NCI-H2196 (cell line): ENCODE data around the gene NLGN2.
A peak's percentile ranks its signal among the peaks of the same experiment; 100 is the strongest.
"Not testable (repeated sequence)": the region's sequence is repeated elsewhere in the genome, so short reads cannot be mapped to it uniquely, and the experiment has no call there.

Experiments used
- DNase-seq: peaks from one replicate; lab custom pipeline; 2025; ENCODE audit not compliant: unreplicated experiment; lab: John Stamatoyannopoulos, UW

NLGN2 gene

DNA sequence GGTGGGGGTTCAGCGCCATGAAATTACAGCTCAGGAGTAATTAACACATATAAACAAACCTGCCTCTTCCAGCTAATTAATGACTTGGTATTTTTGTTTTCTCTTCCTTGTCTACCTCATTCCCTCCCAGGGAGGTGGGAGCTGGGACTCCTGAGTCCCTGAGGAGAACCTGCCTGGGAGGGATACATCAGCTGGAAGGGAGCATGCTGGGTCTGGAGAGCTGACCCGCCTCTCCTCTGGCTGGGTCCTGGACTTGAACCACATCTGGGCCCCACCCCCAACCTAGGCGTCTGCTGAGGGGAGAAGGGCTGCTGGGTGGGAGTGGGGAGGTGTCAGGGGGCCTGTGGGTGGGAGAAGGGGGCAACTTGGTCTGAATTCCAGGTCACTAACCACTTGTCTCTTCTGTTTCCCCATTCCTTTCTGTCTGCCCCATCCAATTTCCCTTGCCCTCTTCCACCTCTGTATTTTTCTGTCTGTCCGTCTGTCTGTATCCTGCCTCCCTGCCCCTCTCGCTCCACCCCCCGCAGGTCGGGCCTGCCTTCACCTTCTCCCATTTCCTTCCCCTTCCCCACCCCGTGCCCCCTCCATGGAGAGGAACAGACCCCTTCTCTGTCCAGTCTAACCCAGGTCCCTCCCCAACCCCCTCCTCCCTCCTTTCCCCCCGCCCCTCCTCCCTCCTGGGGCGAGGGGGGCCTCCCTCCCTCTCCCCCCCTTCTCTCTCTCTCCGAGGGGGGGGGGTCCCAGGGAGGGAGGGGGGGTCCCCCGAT is at the start of gene NLGN2:
NLGN2 (plus strand) TSS at position 361 of the 767 bp plus-strand sequence. CDS start 411 bp downstream, outside the sequence.
- no peak for DNase-seq

DNA sequence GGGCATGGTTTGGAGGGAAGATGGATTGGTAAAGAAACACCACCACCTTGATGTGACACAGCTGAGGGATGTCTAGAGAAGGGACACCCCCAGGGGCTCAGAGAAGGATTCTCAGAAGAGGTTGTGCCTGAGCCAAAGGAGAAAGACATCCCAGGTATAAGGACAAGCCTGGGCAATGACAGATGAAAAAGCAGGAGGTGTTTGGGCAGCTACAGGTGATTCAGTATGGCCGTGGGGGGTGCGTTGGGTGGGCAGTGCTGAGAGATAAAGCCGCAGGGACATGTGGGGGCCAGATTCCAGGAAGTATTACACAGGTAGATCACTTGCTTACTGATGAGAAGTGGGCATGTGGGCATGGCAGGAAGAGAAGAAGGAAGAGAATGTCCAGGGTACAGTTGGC is 45.7 kb upstream of the NLGN2 start:
- no peak for DNase-seq

DNA sequence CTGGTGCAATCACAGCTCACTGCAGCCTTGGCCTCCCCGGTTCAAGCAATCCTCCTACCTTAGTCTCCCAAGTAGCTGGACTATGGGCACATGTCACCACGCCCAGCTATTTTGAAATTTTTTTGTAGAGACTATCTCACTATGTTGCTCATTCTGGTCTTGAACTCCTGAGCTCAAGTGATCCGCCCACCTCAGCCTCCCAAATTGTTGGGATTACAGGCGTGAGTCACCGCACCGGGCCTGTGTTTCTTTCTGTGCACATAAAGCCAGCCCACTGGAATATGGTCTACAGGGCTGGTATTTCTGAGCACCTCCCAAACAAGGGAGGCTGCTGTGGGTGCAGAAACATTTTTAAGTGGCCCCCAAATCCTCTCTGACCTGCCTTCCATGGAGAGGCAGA is 44.3 kb upstream of the NLGN2 start:
- no peak for DNase-seq

DNA sequence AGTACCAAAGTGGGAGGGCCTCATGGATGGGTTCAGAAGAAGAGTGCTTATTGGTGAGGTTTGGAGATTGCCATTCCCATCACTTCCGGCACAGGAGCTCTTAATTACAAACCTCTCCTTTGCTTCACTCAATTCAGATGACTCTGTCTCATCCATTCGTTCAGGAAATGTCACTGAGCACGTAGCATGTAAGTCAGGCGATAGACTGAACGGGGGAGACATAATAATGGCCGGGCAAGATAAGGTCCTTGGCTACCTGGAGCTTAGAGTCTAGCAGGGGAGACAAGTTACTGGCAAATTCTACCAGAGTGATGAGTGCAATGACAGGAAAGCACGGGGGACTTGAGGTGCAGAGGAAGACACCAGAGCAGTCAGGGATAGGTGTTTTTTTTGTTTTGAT is 41.7 kb upstream of the NLGN2 start:
- not testable (repeated sequence) for DNase-seq

DNA sequence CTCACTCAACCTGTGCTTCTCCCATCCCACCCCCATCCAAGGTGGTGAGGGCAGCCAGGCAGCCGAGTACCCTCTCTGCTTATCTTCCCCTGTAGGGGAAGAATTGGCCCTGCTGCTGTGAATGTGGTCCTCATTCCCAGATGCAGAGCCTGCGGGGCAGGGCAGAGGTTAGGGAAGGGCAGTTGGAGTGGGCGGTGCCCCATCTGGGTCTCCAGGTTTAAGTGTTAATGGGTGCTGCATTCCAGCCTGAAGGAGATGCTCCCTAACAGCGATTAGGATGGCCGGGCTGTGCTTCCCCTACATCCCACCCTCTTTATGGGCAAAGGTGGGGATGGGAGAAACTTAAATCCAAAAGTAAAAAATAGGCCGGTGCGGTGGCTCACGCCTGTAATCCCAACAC is 40.6 kb upstream of the NLGN2 start:
- DNase-seq = no peak

DNA sequence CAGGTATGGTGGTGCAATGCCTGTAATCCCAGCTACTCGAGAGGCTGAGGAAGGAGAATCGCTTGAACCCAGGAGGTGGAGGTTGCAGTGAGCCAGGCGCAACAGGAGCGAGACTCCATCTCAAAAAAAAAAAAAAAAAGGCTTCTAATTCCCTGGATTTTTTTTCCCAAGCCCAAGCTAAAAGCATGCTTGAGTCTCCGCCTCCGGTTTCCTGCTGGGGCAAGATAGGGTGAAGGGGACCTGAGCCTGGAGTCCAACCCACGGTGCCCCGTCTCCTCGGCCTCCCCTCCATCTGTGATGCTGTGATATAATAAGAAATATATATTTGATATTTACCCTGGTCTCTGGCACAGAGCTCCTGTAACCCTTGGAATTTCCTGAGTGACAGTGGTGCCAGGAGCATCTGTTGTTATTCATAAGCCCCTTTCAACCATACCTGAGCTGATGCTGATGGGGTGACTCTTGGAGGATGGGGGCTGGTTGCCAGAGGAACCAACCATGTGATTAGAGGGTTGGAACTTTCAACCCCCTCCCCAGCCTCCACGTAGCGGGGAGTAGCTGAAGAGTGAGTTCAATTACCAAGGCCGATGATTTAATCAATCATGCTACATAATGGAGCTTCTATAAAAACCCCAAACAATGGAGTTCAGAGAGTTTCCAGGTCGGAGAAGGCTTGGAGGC is 39.6 kb upstream of the NLGN2 start:
- no peak for DNase-seq

DNA sequence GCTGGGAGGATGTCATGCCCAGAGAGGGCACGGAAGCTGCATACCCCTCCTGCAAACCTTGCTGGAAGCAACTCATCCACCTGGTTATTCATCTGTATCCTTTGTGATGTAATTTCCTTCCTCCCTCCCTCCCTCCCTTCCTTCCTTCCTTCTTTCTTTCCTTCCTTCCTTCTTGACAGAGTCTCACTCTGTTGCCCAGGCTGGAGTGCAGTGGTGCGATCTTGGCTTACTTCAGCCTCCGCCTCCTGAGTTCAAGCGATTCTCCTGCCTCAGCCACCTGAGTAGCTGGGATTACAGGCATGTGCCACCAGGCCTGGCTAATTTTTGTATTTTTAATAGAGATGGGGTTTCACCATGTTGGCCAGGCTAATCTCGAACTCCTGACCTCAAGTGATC is 39.0 kb upstream of the NLGN2 start:
- not testable (repeated sequence) for DNase-seq

DNA sequence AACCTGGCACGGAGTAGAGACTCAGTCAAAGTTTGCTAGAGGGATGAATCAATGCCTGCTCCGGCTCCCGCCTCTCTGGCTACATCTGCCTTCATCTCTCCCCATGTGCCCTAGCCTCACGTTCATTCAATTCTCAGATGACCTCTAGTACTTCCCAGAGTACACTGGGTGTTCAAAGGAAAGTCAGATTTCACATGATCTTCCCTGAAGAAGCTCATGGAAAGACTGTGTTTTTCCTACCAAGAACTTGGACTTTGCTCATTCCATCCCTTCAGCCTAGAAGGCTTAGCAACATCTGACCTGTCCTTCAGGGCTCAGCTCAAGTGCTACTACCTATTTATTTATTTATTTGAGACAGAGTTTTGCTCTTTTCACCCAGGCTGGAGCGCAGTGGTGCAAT is 37.8 kb upstream of the NLGN2 start:
- DNase-seq = no peak

DNA sequence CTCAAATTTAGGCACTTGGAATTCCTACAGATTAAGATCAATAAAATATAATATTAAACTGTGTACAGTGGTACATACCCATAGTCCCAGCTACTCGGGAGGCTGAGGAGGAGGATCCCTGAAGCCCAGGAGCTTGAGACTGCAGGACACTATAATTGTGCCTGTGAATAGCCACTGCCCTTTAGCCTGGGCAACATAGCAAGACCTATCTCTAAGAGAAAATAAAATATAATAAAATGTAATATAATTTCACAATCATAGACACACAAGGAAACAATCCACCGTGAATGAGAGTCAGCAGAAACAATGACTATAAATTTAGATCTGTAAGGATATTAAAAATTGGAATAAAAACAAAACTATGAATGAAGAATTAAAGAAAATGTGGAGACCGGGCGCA is 36.8 kb upstream of the NLGN2 start:
- DNase-seq = no peak

DNA sequence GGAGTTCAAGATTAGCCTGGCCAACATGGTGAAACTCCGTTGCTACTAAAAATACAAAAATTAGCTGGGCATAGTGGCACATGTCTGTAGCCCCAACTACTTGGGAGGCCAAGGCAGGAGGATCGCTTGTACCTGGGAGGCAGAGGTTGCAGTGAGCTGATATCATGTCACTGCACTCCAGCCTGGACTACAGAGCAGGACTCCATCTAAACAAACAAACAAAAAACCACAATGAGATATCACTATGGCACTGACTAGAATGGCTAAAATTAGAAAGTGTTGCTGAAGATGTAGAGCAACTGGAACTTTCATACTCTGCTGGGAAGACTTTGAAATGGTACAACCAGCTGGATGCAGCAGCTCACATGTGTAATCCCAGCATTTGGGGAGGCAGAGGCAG is 33.3 kb upstream of the NLGN2 start:
- no peak for DNase-seq

DNA sequence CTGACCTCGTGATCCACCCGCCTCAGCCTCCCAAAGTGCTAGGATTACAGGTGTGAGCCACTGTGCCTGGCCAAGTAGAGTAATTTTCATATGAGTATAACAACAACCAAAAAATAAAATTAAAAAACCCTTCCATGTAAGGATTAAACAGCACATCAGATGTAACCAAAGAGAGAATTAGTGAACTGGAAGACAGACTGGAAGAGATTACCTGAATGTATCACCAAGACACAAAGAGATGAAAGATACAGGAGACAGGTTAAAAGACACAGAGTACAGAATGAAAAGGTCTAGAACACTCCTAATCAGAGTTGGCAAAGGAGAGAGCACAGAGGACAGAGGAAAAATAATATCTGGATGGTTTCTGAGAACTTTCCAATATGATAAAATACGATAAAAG is 28.5 kb upstream of the NLGN2 start:
- DNase-seq = no peak

DNA sequence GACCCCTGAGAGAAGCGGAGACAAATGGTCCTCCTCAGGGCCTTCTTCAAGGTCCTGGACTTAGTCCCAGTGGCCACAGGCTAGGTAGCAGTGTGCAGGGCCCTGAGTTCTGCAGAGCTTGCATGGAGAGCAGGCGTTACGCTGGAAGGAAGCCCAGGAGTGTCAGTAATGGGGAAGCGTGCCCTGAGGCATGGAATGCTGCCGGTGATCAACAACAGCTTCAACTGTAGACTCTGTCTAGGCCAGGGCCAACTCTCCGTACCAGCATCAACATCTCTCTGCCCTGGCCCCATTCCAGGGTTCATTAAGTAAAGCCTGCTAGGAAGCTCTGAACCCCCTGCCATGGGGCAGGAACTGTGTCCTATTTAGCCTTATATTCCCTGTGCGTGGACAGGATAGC is 27.3 kb upstream of the NLGN2 start:
- no peak for DNase-seq

DNA sequence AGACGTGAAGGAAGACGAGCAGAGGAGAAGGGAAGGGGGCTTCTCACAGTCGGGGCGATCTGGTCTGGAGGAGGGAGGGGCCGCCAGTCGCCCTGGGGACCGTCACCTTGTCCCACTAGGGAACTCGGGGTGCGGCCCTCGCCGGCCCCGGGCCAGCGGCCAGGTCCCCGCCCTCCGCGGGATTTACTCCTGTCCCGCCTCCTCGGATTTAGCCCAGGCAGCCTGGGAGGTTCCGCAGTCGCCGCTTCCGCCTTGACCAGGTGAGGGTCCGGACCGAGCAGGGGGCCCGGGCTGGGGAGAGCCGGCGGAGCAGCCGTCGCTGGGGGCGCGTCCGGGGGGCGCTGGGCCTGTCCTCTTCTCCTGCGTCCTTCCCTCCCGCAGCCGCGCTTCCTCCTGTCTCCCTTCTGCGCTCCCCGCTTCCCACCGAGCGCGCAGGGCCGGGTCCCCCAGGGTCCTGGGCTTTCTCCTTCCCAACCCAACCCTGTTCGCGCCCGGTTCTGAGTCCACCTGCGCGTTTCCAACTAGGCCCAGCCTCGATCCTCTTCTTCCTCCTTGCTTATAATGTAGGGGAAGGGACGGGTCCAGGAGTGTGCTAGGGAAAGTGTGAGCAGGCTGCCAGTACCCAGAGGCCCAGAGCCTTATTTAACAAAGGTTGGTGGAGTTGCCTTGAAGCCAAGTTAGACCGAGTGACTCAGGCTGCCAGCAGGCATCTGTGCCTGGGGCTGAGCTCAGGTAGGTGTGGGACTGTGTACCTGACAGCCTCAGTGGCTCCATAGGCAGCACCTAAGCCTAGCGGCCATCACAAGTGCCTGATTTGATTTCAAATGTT is 26.6 kb upstream of the NLGN2 start, which contains the start of gene TNK1:
TNK1 (plus strand) TSS at position 235 of the 829 bp plus-strand sequence. CDS start 1,838 bp downstream, outside the sequence.
- DNase-seq = no peak

DNA sequence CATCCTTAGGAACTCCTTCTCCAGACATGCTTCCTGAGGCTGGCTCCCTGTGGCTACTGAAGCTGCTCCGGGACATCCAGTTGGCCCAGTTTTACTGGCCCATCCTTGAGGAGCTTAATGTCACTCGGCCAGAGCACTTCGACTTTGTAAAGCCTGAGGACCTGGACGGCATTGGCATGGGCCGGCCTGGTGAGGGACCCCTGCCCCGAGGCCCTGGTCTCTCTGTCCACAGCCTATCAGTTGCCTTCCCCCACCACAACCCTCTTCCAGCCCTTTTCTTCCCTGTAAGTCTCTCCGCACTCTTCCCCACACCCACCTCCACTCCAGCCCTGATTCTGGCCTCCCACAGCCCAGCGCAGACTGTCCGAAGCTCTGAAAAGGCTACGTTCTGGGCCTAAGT is 24.7 kb upstream of the NLGN2 start:
- DNase-seq = no peak

DNA sequence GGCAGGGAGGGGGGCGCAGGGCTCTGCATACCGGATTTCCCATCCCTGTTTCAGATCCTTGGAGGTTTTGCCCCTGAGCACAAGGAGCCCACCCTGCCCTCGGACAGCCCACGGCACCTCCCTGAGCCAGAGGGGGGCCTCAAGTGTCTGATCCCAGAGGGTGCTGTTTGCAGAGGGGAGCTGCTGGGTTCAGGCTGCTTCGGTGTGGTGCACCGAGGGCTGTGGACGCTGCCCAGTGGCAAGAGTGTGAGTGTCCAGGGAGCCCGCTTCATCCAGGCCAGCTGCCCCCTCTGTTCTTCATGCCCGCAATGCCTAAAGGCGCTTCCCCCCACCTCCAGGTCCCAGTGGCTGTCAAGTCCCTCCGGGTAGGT is 24.3 kb upstream of the NLGN2 start:
- no peak for DNase-seq

DNA sequence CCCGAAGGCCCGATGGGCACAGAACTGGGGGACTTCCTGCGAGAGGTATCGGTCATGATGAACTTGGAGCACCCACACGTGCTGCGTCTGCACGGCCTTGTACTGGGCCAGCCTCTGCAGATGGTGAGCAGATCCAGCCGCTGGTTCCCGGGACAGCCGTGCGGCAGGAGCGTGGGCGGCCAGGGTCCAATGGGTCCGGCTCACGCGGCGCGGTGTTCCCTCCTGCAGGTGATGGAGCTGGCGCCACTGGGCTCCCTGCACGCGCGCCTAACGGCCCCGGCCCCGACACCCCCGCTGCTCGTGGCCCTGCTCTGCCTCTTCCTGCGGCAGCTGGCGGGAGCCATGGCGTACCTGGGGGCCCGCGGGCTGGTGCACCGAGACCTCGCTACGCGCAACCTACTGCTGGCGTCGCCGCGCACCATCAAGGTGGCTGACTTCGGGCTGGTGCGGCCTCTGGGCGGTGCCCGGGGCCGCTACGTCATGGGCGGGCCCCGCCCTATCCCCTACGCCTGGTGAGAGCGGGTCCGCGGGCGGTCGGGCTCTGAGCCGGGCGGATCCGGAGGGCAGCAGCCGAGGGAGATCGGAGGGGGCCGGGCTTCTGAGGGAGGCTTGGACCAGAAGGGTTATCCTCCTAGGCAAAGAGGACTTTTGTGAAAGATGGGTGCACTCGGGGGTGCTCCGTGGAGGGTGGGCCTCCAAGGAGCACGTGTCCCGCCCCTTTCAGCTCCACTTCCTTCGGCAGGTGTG is 23.7 kb upstream of the NLGN2 start:
- peak; percentile 56 for DNase-seq

DNA sequence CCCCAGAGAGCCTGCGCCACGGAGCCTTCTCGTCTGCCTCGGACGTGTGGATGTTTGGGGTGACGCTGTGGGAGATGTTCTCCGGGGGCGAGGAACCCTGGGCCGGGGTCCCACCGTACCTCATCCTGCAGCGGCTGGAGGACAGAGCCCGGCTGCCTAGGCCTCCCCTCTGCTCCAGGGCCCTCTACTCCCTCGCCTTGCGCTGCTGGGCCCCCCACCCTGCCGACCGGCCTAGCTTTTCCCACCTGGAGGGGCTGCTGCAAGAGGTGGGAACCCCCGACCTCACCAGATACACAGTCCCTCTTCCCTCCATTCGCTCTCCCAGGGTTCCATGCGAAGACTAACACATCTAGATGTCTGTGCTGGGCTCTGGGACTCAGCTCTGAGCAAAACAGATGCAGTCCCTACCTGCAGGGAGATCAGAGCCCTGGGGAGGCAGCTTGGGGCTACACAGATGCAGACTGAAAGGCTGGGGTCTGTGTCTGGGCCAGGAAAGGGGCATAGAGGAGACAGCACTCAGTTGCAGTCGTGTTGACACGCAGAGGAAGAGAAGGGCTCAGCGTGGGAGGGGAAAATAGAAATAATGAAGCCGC is 23.1 kb upstream of the NLGN2 start:
- no peak for DNase-seq

DNA sequence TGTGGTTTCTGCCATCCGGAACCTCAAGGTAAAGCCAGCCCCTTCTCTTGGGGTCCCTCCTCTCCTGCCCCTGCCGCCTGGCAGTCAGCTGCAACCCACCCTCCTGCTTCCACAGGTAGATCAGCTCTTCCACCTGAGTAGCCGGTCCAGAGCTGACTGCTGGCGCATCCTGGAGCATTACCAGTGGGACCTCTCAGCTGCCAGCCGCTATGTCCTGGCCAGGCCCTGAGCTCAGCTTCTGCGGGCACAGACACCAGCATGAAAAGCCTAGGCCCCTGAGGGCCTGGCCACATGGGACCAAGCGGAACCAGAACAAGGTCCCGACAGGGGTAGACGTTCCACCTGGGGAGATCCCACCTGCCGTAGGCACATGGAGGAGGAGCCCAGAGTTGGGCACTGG is 18.8 kb upstream of the NLGN2 start:
- DNase-seq = no peak

DNA sequence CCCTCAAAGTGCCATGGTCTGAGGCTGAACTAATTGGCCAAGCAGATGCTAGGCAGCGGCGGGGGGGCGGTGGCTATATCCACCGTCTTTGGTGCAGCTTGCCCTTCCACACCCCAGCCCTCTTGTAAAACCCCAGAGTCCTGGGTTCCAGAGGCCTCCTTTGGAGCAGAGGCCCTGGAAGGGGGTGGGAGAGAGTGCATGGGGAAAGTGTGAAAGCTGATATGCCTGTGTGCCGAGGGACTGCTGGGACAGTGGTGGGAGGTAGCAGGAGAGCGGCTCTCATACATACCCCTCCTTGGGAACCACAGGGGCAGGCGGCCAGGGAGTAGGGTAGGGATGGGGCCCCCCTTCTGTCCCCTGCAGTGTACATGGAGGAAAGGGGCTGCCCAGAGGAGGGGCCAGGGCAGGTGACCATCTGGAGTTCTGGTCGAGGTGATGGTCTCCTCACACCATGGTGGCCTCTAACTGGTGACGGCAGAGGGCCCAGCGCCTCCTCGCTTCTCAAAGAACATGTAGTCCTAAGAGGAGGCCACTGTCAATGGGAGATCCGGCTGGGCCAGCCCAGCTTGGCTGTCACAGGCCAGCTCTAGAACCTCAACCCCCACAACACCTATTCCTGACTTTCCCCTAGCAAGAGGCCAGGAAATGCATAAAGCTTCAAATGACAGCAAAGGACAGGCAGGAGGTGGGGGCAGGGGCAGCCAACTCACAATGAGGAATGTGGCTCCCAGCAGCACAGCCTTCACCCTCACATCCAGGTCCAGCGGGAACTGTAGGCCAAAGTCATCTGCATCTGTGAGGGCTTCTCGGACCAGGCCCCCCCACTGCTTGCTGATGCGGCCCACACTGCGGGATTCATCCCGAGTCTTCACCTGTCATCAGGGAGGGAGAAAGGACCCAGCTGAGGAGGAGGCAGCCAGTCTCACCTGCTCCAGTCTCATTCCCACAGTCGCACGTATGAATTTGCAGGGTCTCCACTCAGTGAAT is 17.4 kb upstream of the NLGN2 start:
- no peak for DNase-seq
